Sigmoid colon (tissue), 7 donors: ENCODE measurements around the gene LDLRAD4. TPM values are rescaled to one million over a fixed set of nuclear protein-coding genes. Genes with fewer than 3 reads are reported as not detected.

Source experiments
- DNase-seq: peaks from one replicate; pipeline ENCODE4 v3.0.0-alpha.2; 2019
- H3K27ac ChIP-seq, 4 donors: fragments of 200-600 bp; sonication (generic); one replicate each; pipeline ENCODE4 v1.5.1; 2016 to 2019; ENCODE audit warnings: mild to moderate bottlenecking in 1 of 4
- H3K27me3 ChIP-seq, 3 donors: fragments of 200-600 bp; sonication (generic); one replicate each; pipeline ENCODE4 v1.5.1; 2019; ENCODE audit warnings: mild to moderate bottlenecking in 1 of 3
- H3K36me3 ChIP-seq, 4 donors: fragments of 200-600 bp; sonication (generic); one replicate each; pipeline ENCODE4 v1.5.1; 2016 to 2019
- H3K4me1 ChIP-seq, 4 donors: fragments of 200-600 bp; sonication (generic); one replicate each; pipeline ENCODE4 v1.5.1; 2017 to 2019
- H3K4me3 ChIP-seq, 4 donors: fragments of 200-600 bp; sonication (generic); one replicate each; pipeline ENCODE4 v1.5.1; 2017 to 2019; ENCODE audit warnings: mild to moderate bottlenecking in 2 of 4, moderate library complexity in 1 of 4
- H3K9me3 ChIP-seq, 4 donors: fragments of 200-600 bp in 3 of 4; sonication (generic) in 3 of 4; one replicate each; pipeline versions ENCODE4 v1.5.1 to v1.6.1; 2013 to 2019
- EP300 ChIP-seq, 4 donors: sonication (generic); formaldehyde crosslinking; IDR thresholded peaks; one replicate each; pipeline ENCODE4 v1.6.1; 2017; ENCODE audit warnings: antibody characterized with exemption in 4 of 4
- POLR2A ChIP-seq, 2 donors: fragments of 450-650 bp; IDR thresholded peaks; one replicate each; pipeline ENCODE4 v1.6.1; 2016; ENCODE audit warnings: antibody characterized with exemption in 2 of 2, mild to moderate bottlenecking in 2 of 2, moderate library complexity in 2 of 2
- POLR2AphosphoS5 ChIP-seq, 4 donors: sonication (generic); formaldehyde crosslinking; IDR thresholded peaks; one replicate each; pipeline ENCODE4 v1.6.1; 2017; ENCODE audit warnings: antibody characterized with exemption in 4 of 4
- WGBS, 2 donors: extraction: QIAGEN DNeasy Blood & Tissue Kit; methylation state at CpG; one replicate each; pipeline ENCODE4 v1.1.7; 2013; 5-methylcytosine and 5-hydroxymethylcytosine counted together
- intact Hi-C: fragments of 100-400 bp; cut with DNase I; formaldehyde crosslinking; loops from one replicate; pipeline ENCODE4 v1.15.1; 2023
- polyA plus RNA-seq, 3 donors: library from polyadenylated mRNA; stranded (reverse); fragments of 200-250 nt; gene quantifications; one replicate each; pipeline ENCODE4 v1.2.3, GENCODE V29; 2013
- total RNA-seq, 4 donors: library from RNA; depleted of rRNA; stranded (reverse); fragments of >200 nt; gene quantifications; one replicate each; pipeline ENCODE4 v1.1.0, GENCODE V29; 2016
- TF ChIP-seq, protein P1 (sequence below), 4 experiments: fragments of 450-650 bp in 3 of 4; fragments of 200-600 bp in 1 of 4; IDR thresholded peaks; one replicate each; pipeline ENCODE4 v1.5.1; 2016 to 2019; ENCODE audit warnings: antibody characterized with exemption in 4 of 4, mild to moderate bottlenecking in 3 of 4, moderate library complexity in 2 of 4
- donor health status: healthy with polysubstance abuse.
- donor health status: Bipolar disorder and iron deficiency.
- donor health status: healthy.

The LDLRAD4 gene
- total and polyA plus RNA-seq, 7 donors = 1.2 to 28.2 (median 17.2) TPM

DNA sequence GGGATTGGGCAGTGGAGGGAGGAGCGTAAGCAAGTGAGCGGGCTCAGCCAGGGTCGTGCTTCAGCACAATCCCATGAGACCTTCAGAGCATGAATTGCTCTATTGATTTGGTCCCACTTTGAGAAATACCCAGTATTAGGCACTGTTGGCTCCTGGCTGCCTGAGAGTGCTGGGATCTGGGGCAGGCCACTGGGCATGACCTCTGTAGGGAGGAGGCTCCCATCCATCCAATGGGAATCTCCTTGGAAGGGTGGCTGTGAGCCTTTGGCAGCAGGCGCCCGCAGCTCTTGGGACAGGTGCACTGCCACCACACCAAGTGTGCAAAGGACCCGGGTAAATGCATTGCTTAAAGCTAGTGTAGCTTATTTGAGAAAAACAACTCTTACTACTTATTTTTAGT, 137.5 kb downstream of the LDLRAD4 start:
- no peak overlapping the region for H3K27ac ChIP-seq
- 94 to 97% methylated on average over 6 of the region's 6 CpGs for WGBS, 2 donors
- H3K4me1 ChIP-seq = no peaks in the 10 kb centered on the region
- DNase-seq = no peak
- intact Hi-C loops = no loop called here
- no peaks in the 10 kb centered on the region for H3K36me3 ChIP-seq
- H3K27me3 ChIP-seq = no peaks in the 10 kb centered on the region
- no peak overlapping the region for H3K4me3 ChIP-seq
- no peaks in the 10 kb centered on the region for H3K9me3 ChIP-seq
- TF ChIP-seq POLR2AphosphoS5 (IDR thresholded peaks at IDR 0.05) = no peak
- no peak for TF ChIP-seq POLR2A (IDR thresholded peaks at IDR 0.05)
- TF ChIP-seq, protein P1, sequence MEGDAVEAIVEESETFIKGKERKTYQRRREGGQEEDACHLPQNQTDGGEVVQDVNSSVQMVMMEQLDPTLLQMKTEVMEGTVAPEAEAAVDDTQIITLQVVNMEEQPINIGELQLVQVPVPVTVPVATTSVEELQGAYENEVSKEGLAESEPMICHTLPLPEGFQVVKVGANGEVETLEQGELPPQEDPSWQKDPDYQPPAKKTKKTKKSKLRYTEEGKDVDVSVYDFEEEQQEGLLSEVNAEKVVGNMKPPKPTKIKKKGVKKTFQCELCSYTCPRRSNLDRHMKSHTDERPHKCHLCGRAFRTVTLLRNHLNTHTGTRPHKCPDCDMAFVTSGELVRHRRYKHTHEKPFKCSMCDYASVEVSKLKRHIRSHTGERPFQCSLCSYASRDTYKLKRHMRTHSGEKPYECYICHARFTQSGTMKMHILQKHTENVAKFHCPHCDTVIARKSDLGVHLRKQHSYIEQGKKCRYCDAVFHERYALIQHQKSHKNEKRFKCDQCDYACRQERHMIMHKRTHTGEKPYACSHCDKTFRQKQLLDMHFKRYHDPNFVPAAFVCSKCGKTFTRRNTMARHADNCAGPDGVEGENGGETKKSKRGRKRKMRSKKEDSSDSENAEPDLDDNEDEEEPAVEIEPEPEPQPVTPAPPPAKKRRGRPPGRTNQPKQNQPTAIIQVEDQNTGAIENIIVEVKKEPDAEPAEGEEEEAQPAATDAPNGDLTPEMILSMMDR (IDR thresholded peaks at IDR 0.05) = no peak
- TF ChIP-seq EP300 (IDR thresholded peaks at IDR 0.05) = no peak

DNA sequence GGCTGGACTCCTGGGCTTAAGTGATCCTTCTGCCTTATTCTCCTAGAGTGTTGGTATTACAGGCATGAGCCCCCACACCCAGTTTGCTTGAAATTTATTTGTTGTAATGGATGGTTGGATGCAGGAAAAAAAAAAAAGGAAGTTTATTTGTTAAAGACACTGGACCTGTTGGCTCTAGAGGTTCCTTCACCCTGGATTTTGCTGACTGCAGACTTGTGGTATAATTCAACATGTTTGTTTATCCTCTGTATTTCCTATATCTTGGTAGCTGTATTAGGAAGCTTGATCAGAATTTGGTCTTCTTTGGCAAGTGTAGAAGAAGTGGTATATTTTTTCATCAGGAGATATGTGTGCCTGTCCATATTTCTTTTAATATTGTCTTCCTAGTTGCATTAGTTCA, 138.7 kb downstream of the LDLRAD4 start:
- DNase-seq = no peak
- H3K27ac ChIP-seq = no peak overlapping the region
- no peaks in the 10 kb centered on the region for H3K27me3 ChIP-seq
- no peaks in the 10 kb centered on the region for H3K9me3 ChIP-seq
- intact Hi-C loops = no loop called here
- TF ChIP-seq, protein P1 (IDR thresholded peaks at IDR 0.05) = no peak
- TF ChIP-seq EP300 (IDR thresholded peaks at IDR 0.05) (no peak), POLR2A (IDR thresholded peaks at IDR 0.05) (no peak), POLR2AphosphoS5 (IDR thresholded peaks at IDR 0.05) (no peak)
- H3K4me1 ChIP-seq = no peaks in the 10 kb centered on the region
- no peak overlapping the region for H3K4me3 ChIP-seq
- no peaks in the 10 kb centered on the region for H3K36me3 ChIP-seq

GRCh38 chr18:13359210-13359609, 140.7 kb downstream of the LDLRAD4 start:
- no peak for DNase-seq
- WGBS, 2 donors = 66 to 87% methylated on average over 2 of the region's 2 CpGs
- TF ChIP-seq POLR2A (IDR thresholded peaks at IDR 0.05) (no peak), POLR2AphosphoS5 (IDR thresholded peaks at IDR 0.05) (no peak), EP300 (IDR thresholded peaks at IDR 0.05) (no peak)
- TF ChIP-seq, protein P1 (IDR thresholded peaks at IDR 0.05) = no peak
- Histone ChIP-seq H3K4me1 (peaks cover 0 to 8% (median 2%) of the 10 kb centered on the region in 4 donors), H3K27ac (no peak overlapping the region), H3K4me3 (no peak overlapping the region), H3K9me3 (no peaks in the 10 kb centered on the region), H3K36me3 (no peaks in the 10 kb centered on the region), H3K27me3 (no peaks in the 10 kb centered on the region)
- intact Hi-C loops = no loop called here

DNA sequence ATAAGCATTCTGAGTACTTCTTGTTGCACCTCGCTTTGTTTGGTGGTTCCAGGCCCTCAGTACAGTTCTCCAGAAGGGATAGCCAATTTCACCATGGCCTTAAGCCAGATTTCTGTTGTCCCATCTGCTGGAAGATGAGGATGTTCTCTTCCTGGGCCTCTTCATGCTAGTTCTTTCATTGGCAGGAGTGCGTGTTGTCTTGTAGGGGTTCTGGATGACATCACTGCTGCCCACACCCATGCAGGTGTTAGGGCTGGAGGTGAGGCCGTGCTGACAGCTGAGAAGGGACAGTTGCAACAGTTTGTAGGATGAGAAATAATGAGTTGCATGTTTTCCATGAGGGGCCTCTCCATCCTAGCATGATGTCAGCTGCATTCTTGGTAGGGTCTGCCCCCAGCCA, 142.9 kb downstream of the LDLRAD4 start:
- intact Hi-C loops = no loop called here
- Histone ChIP-seq H3K27ac (no peak overlapping the region), H3K36me3 (no peaks in the 10 kb centered on the region), H3K27me3 (no peaks in the 10 kb centered on the region), H3K4me1 (peaks cover 0 to 23% (median 13%) of the 10 kb centered on the region in 4 donors), H3K9me3 (no peaks in the 10 kb centered on the region), H3K4me3 (no peak overlapping the region)
- 88 to 91% methylated on average over 3 of the region's 3 CpGs for WGBS, 2 donors
- DNase-seq = no peak
- TF ChIP-seq EP300 (IDR thresholded peaks at IDR 0.05) (no peak), POLR2AphosphoS5 (IDR thresholded peaks at IDR 0.05) (no peak), POLR2A (IDR thresholded peaks at IDR 0.05) (no peak)
- TF ChIP-seq, protein P1 (IDR thresholded peaks at IDR 0.05) = no peak

DNA sequence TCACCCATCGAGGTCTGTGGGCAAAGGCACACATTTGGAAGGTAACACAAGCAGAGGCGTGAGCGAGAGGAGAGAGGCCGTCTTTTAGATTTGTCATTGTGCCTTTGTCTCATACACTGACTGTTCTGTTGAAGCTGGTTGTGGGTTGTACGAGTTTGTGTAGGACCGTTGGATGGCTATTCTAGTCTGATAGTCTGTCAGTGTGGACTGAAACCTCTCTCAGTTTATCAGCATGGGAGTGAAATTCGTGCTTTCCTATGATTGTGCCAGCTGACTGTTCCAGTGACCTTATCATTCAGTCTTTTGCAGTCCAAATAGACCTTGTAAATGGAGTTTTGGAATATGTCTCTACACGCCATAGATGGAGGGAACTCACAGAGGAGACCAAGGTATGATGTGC, 143.5 kb downstream of the LDLRAD4 start:
- H3K4me1 ChIP-seq = peaks cover 0 to 23% (median 13%) of the 10 kb centered on the region in 4 donors
- DNase-seq = no peak
- no peaks in the 10 kb centered on the region for H3K36me3 ChIP-seq
- H3K27me3 ChIP-seq = no peaks in the 10 kb centered on the region
- intact Hi-C loops = no loop called here
- no peaks in the 10 kb centered on the region for H3K9me3 ChIP-seq
- H3K4me3 ChIP-seq = no peak overlapping the region
- WGBS, 2 donors = 89 to 94% methylated on average over 8 of the region's 8 CpGs
- no peak for TF ChIP-seq EP300 (IDR thresholded peaks at IDR 0.05)
- no peak for TF ChIP-seq POLR2A (IDR thresholded peaks at IDR 0.05)
- TF ChIP-seq POLR2AphosphoS5 (IDR thresholded peaks at IDR 0.05) = no peak
- TF ChIP-seq, protein P1 (IDR thresholded peaks at IDR 0.05) = no peak
- H3K27ac ChIP-seq = no peak overlapping the region
